ENCODE measurements around the gene FAM3C.
A peak's percentile ranks its signal among the peaks of the same experiment; 100 is the strongest.
"Not testable (repeated sequence)": the region's sequence is repeated elsewhere in the genome, so short reads cannot be mapped to it uniquely, and the experiment has no call there.

Gene FAM3C

GRCh38 chr7:121395961-121396757, at the start of gene FAM3C:
Gene FAM3C (minus strand): TSS chr7:121396308. CDS start chr7:121382969, 13,339 bp downstream.
- Histone ChIP-seq H3K27me3 (no peaks in the 10 kb centered on the region), H3K27ac (peak within 1 kb of the TSS; percentile 84 to 94 (median 91)), H3K36me3 (peaks cover 9 to 24% (median 17%) of the 10 kb centered on the region in 11 experiments; a peak in 16 of 22 replicates), H3K9ac (peak within 1 kb of the TSS; percentile 88 to 96 (median 93)), H3K4me2 (peak within 1 kb of the TSS; percentile 76 to 93 (median 82)), H3K4me3 (peak within 1 kb of the TSS; percentile 91 to 100 (median 96)), H3K4me1 (peaks cover 14 to 50% (median 35%) of the 10 kb centered on the region in 10 experiments), H3K9me3 (replicated peaks in 1 of 11) (peaks cover 8 to 20% (median 13%) of the 10 kb centered on the region in 11 experiments; a peak in 16 of 22 replicates), H4K20me1 (peaks cover 0 to 28% (median 5%) of the 10 kb centered on the region in 11 experiments; a peak in 10 of 22 replicates)
- TF ChIP-seq Cebpa-rat (IDR thresholded peaks at IDR 0.05) = no peak

GRCh38 chr7:121442845-121443244, 46.7 kb upstream of the FAM3C start:
- Histone ChIP-seq H3K36me3 (no peaks in the 10 kb centered on the region), H3K9me3 (replicated peaks in 1 of 11) (peaks cover 0 to 11% (median 0%) of the 10 kb centered on the region in 11 experiments; a peak in 3 of 22 replicates), H3K4me2 (no peak overlapping the region), H3K27ac (no peak overlapping the region), H4K20me1 (no peaks in the 10 kb centered on the region), H3K4me3 (no peak overlapping the region), H3K4me1 (peaks cover 8 to 22% (median 18%) of the 10 kb centered on the region in 10 experiments), H3K27me3 (no peaks in the 10 kb centered on the region), H3K9ac (no peak overlapping the region)
- no peak for TF ChIP-seq Cebpa-rat (IDR thresholded peaks at IDR 0.05)

GRCh38 chr7:121440857-121441503, 44.9 kb upstream of the FAM3C start:
- peaks cover 0 to 16% (median 0%) of the 10 kb centered on the region in 11 experiments; a peak in 4 of 22 replicates for H3K9me3 ChIP-seq (replicated peaks in 1 of 11)
- peaks cover 13 to 26% (median 20%) of the 10 kb centered on the region in 10 experiments for H3K4me1 ChIP-seq
- H3K27me3 ChIP-seq = no peaks in the 10 kb centered on the region
- TF ChIP-seq Cebpa-rat (IDR thresholded peaks at IDR 0.05) = no peak
- H3K27ac ChIP-seq = peak overlapping the region; percentile 76 to 91 (median 84)
- H3K4me2 ChIP-seq = peak overlapping the region; percentile 80 to 97 (median 85)
- peak overlapping the region; percentile 65 to 84 (median 80) for H3K9ac ChIP-seq
- H4K20me1 ChIP-seq = no peaks in the 10 kb centered on the region
- peak overlapping the region; percentile 52 to 69 (median 60) for H3K4me3 ChIP-seq
- H3K36me3 ChIP-seq = no peaks in the 10 kb centered on the region

- H3K9me3 ChIP-seq (replicated peaks in 1 of 11) = peaks cover 0 to 16% (median 0%) of the 10 kb centered on the region in 11 experiments; a peak in 4 of 22 replicates
- not testable (repeated sequence) for H3K36me3 ChIP-seq, H4K20me1 ChIP-seq, H3K27me3 ChIP-seq
- H3K4me3 ChIP-seq = peak overlapping the region in 6 of 10 experiments; percentile 21 to 57 (median 32); a peak in 11 of 20 replicates
- peak overlapping the region in 9 of 11 experiments; percentile 36 to 76 (median 71); a peak in 17 of 22 replicates for H3K9ac ChIP-seq
- peak overlapping the region; percentile 52 to 79 (median 60) for H3K4me2 ChIP-seq
- H3K4me1 ChIP-seq = peaks cover 13 to 35% (median 26%) of the 10 kb centered on the region in 10 experiments
- H3K27ac ChIP-seq = peak overlapping the region; percentile 20 to 88 (median 74); a peak in 20 of 22 replicates
Observed at GRCh38 chr7:121438043-121438955, 42.2 kb upstream of the FAM3C start.

GRCh38 chr7:121437470-121437869, 41.4 kb upstream of the FAM3C start:
- Histone ChIP-seq H3K9ac (peak overlapping the region in 3 of 11 experiments; percentile 68 to 73 (median 72); a peak in 6 of 22 replicates), H3K4me2 (peak overlapping the region; percentile 52 to 79 (median 60); a peak in 19 of 22 replicates)

GRCh38 chr7:121436688-121437087, 40.6 kb upstream of the FAM3C start:
- Histone ChIP-seq H3K9me3 (replicated peaks in 1 of 11) (peaks cover 0 to 16% (median 0%) of the 10 kb centered on the region in 11 experiments; a peak in 4 of 22 replicates), H3K4me1 (peaks cover 13 to 39% (median 28%) of the 10 kb centered on the region in 10 experiments)
- no peak for TF ChIP-seq Cebpa-rat (IDR thresholded peaks at IDR 0.05)

More at GRCh38 chr7:121437470-121437869, 41.4 kb upstream of the FAM3C start:
- Histone ChIP-seq H4K20me1 (no peaks in the 10 kb centered on the region), H3K4me3 (no peak overlapping the region; a peak in 1 of 20 replicates), H3K4me1 (peaks cover 13 to 41% (median 28%) of the 10 kb centered on the region in 10 experiments), H3K27me3 (no peaks in the 10 kb centered on the region), H3K9me3 (replicated peaks in 1 of 11) (peaks cover 0 to 16% (median 0%) of the 10 kb centered on the region in 11 experiments; a peak in 4 of 22 replicates), H3K36me3 (no peaks in the 10 kb centered on the region), H3K27ac (peak overlapping the region in 7 of 11 experiments; percentile 72 to 88 (median 80); a peak in 6 of 22 replicates)
- no peak for TF ChIP-seq Cebpa-rat (IDR thresholded peaks at IDR 0.05)

GRCh38 chr7:121436136-121436535, 40.0 kb upstream of the FAM3C start:
- H3K27me3 ChIP-seq = no peaks in the 10 kb centered on the region
- no peak overlapping the region for H3K9ac ChIP-seq
- no peak overlapping the region for H3K4me2 ChIP-seq
- no peak overlapping the region for H3K4me3 ChIP-seq
- no peak for TF ChIP-seq Cebpa-rat (IDR thresholded peaks at IDR 0.05)
- H4K20me1 ChIP-seq = no peaks in the 10 kb centered on the region
- no peaks in the 10 kb centered on the region for H3K36me3 ChIP-seq
- H3K27ac ChIP-seq = no peak overlapping the region
- H3K9me3 ChIP-seq (replicated peaks in 1 of 11) = peaks cover 0 to 16% (median 0%) of the 10 kb centered on the region in 11 experiments; a peak in 4 of 22 replicates
- H3K4me1 ChIP-seq = peaks cover 13 to 34% (median 24%) of the 10 kb centered on the region in 10 experiments

More at GRCh38 chr7:121436688-121437087, 40.6 kb upstream of the FAM3C start:
- Histone ChIP-seq H3K36me3 (no peaks in the 10 kb centered on the region), H3K4me3 (no peak overlapping the region), H3K4me2 (no peak overlapping the region), H4K20me1 (no peaks in the 10 kb centered on the region), H3K27ac (no peak overlapping the region), H3K9ac (no peak overlapping the region), H3K27me3 (no peaks in the 10 kb centered on the region)

GRCh38 chr7:121433775-121434174, 37.7 kb upstream of the FAM3C start:
- TF ChIP-seq Cebpa-rat (IDR thresholded peaks at IDR 0.05) = no peak
- H3K4me2 ChIP-seq = peak overlapping the region in 8 of 11 experiments; percentile 16 to 59 (median 49); a peak in 13 of 22 replicates
- H3K4me3 ChIP-seq = no peak overlapping the region
- no peak overlapping the region for H3K27ac ChIP-seq
- no peaks in the 10 kb centered on the region for H4K20me1 ChIP-seq
- peaks cover 13 to 28% (median 20%) of the 10 kb centered on the region in 10 experiments for H3K4me1 ChIP-seq
- no peaks in the 10 kb centered on the region for H3K36me3 ChIP-seq
- peaks cover 0 to 9% (median 0%) of the 10 kb centered on the region in 11 experiments; a peak in 1 of 22 replicates for H3K9me3 ChIP-seq (replicated peaks in 1 of 11)
- no peak overlapping the region for H3K9ac ChIP-seq
- no peaks in the 10 kb centered on the region for H3K27me3 ChIP-seq

- not testable (repeated sequence) for H3K4me2 ChIP-seq; H3K9ac ChIP-seq; H3K27me3 ChIP-seq; H3K9me3 ChIP-seq (replicated peaks in 1 of 11); H3K27ac ChIP-seq; H4K20me1 ChIP-seq; H3K36me3 ChIP-seq; H3K4me3 ChIP-seq
- peaks cover 2 to 16% (median 10%) of the 10 kb centered on the region in 10 experiments; a peak in 19 of 20 replicates for H3K4me1 ChIP-seq
Observed at GRCh38 chr7:121432486-121432885, 36.4 kb upstream of the FAM3C start.

Data from BLaER1 treated with 17β-estradiol and CSF1 and Interleukin-3, amounts not matched to agents 10 nM and 100 nM (cell line).